Medulla oblongata (tissue), 1 donor: ENCODE data around the gene STXBP6.
A peak's percentile ranks its signal among the peaks of the same experiment; 100 is the strongest.
"Not testable (repeated sequence)": the region's sequence is repeated elsewhere in the genome, so short reads cannot be mapped to it uniquely, and the experiment has no call there.

Source experiments
- DNase-seq: peaks from one replicate; pipeline ENCODE4 v3.0.0-alpha.2; 2015; ENCODE audit errors: extremely low spot score

Gene STXBP6

DNA sequence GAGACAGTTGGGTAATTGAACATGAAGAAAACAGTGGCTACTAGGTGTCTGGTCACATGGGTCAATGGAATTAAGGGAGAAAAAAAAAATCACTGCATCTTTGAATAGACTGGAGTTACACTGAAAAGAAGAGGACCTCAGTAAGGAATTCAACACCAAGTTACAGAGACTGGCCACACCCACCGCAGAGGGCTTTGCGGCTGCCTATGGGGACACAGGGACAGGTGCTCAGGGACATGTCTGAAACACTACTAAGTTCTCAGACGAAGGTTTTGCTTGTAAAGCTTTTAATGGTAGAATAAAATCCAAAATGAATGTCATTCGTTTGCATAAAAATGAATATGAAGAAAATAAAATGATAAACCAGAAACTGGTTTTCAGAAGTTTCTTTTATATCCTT is 93.8 kb downstream of the STXBP6 start:
- no peak for DNase-seq

DNA sequence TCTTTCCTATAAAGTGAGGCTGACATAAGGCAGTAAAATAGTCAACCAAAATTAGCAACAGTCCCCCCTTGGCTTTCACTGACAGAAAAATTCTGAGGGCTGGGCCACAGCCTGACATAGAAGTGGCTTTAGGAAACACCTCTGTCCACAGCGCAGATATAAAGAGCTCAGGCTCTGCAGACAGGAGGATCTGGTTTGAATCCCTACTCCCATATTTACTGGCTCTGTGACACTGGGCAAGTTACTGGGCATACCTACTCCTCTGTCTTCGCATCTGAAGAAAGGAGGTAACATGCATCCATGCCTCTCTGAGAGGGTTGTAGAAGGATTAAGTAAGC is 95.3 kb downstream of the STXBP6 start:
- DNase-seq = no peak

DNA sequence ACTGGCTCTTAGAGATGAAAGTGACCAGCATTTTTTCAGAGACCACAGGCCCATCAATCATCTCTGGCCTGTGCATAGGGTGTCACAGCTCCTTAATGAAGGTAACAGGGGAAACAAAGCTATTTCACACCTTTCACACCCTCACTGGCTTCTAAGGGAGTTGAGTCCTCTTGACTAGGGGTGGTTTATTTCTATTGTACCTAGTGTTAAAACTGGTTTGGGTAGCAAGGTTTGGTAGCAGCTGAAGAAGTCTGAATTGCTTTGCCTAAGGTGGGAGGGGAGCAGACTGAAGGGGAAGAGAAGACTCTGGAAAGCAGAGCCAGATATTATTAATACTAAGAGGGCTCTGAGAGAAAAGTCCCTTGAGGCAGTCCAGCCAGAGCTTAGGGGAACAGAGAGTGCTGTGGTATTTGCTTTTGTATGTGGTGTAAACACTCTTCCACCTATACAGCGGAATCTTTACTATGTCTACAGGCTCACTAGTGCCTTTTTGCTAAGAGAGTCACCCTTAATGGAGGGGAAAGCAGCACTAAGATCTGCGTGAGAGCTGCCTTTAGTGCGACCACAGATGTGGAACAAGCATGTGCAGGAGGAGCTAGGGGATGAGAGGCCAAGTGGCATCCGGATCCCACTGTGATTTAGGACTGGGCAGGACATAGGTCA is 95.8 kb downstream of the STXBP6 start:
- DNase-seq = no peak

DNA sequence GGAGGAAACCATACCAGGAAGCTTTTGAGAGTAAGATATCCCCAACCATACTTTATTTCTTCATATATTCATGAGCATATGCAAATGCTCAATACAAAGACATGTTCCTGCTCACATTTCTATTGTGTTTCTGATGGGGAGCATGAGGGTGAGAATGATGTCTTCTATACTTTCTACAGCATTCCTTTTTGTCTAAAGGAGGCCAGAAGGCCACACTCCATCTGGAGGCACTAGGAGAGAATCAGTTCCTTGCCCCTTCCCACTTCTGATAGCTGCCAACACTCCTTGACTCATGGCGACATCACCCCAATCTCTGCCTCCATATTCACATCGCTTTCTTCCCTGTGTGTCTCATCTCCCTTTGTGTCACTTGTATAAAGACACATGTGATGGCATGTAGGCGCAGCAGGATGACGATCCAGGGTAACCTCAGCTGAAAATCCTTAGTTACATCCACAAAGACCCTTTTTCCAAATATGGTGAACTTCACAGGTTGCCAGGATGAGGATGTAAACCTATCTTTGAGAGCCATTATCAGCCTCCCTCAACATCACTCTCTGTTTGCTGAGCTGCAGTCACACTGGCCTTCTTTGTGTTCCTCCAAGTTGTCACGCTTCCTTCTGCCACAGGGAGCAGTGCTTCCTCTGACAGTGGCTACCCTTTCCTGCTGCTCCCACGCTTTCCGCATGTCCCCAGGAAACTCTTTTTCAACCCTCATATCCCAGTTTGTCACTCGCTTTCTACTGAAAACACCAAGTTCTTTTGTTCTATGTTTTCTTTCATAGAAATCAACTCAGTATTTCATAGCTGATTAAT is 96.9 kb downstream of the STXBP6 start:
- peak; percentile 82 for DNase-seq

- DNase-seq = no peak
Measured at GRCh38 chr14:24948261-24948847, 101.6 kb downstream of the STXBP6 start.

GRCh38 chr14:24947131-24947530 is 102.8 kb downstream of the STXBP6 start:
- no peak for DNase-seq

DNA sequence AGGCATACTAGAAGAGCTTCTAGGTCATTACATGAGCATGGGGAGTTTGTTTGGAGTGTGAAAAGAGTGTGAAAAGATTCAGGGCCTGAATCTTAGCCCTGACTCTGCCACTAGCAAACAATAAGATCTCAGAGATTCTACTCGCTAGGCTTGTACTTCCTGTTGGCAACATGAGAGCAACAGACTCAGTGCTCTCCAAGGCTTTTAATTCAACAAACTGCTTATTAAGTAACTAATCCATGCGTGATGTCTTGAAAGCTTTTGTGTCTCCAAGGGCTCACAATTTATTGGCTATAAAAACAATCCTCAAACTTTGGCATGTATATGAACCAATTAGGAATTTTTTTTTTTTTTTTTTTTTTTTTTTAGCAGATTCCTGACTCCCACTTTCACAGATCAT is 105.1 kb downstream of the STXBP6 start:
- DNase-seq = no peak

DNA sequence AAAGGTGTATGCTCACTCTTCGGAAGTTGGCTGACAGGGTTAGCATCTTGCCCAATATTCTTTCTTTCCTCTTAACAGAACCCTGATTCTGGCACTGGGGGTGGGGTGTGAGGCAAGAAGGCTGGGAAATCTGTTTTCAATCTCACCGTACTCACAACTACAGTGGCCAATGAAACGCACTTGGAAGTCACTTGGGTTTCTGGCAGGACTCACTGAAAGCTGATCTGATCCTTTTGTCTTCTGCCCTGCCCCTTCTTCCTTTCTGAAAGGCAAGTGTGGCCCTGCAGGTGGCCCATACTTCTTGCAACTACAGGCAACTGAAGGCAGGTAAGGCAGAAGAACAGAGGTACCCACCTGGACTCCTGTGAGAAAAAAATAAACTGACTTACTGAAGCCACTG is 106.9 kb downstream of the STXBP6 start:
- DNase-seq = no peak

DNA sequence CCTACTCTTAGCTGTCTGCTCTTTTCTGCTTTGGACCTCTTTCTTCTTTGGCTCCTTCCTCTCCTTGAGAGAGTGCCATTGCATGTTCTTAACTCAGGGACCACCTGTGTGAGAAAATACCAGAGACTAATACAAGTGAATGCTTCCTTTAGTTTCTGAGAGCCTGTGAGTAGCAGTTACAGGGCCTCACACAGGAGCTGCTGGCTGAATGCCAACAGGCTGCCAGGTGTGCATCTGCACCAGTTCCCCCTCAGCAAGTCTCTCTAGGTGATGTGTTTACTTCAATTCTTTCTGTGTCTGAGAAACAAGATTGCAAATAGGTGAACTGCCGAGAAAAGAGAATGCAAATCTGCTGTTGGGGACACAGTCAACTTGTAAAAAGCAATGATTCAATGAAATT is 108.2 kb downstream of the STXBP6 start:
- DNase-seq = no peak

DNA sequence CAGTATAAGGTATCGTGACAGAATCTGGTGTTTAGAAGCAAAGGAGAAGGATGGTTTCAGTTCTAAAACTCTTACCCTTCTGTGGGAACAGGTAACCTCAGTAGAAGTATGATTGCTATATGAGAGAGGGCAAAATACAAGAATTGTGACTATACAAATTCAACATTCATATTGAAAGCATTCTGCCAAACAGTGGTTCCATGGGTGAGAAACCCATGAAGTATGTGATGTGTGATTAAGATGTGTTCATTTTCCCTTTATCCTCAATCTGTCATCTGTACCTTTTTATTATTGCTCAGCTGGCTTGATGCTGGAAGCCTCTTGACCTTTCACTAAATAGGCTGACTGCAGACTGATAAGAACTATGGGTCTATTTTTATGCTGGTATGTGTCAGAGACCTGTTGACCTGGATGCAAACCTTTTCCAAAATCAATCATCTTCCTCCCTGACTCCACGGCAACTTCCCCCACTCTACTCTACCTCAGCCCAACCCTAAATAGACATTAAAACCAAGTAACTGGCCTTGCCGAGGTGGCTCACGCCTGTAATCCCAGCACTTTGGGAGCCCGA is 109.6 kb downstream of the STXBP6 start:
- DNase-seq = no peak

- no peak for DNase-seq
Measured at GRCh38 chr14:24938593-24938992, 111.4 kb downstream of the STXBP6 start.

GRCh38 chr14:24937300-24937699 is 112.6 kb downstream of the STXBP6 start:
- DNase-seq = no peak

GRCh38 chr14:24936773-24937172 is 113.2 kb downstream of the STXBP6 start:
- not testable (repeated sequence) for DNase-seq

DNA sequence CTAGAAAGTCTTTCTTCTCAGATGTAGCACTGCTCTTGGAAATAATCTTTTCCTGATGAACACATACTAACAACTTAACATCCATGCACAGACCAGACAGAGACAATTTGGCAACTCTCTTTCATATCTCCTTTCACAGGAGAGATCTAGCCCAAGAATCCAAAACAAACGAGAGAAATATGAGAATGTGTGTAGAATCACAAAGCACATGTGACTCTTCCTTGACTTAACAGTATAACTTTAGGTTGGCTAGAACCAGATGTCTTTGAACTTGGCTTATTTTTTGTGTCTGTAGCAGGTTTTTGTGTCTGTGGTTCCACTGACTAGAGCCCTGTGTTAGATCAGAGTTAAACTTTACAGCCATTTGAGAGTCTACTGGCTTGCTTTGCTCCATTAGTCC is 114.2 kb downstream of the STXBP6 start:
- DNase-seq = no peak

DNA sequence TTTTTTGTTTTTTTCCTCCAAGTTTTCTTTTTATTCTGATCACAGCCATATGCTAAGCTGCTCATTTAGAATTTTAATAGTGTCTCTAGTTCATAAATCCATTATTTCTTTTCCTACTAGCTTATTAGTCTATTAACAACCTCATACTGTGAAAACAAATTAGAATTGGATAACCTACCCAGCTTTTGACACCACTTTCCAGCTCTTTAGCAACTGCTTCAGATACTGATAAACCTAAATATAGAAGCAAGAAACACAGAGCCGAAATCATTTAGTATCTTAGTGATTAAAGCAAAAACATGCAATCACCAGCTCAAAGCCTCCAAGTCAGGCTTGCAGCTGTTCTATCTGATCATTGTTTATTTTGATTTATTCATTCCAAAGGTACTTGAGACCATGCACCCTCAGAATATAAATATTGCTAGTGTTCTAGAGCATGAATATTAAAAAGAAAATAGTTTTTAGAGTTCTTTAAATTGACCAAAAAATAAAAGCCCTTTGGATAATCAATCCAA is 121.5 kb downstream of the STXBP6 start:
- DNase-seq = no peak

DNA sequence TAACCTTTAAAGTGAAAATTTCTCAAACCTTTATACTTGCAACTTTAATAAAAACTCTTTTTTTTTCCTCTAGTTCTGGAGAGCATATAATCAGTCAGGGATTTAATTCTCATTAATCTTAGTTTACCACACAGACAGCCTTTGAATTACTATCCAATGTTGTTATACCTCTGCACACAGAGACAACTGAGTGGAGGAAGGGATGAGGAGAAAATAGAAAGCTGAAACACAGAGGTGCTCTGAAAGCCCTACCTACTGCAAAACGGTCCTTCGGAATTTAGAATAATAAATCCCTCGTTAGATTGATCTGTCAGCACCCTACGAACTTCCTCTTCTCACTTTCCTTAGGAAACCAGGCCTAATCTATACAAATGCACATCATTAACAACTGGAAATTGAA is 122.1 kb downstream of the STXBP6 start:
- DNase-seq = no peak

GRCh38 chr14:24925771-24926374 is 124.1 kb downstream of the STXBP6 start:
- no peak for DNase-seq

- no peak for DNase-seq
Measured at GRCh38 chr14:24924544-24924943, 125.4 kb downstream of the STXBP6 start.

- DNase-seq = no peak
Measured at GRCh38 chr14:24921903-24922302, 128.0 kb downstream of the STXBP6 start.

GRCh38 chr14:24920265-24921075 is 129.5 kb downstream of the STXBP6 start:
- no peak for DNase-seq

GRCh38 chr14:24918822-24919221 is 131.1 kb downstream of the STXBP6 start:
- no peak for DNase-seq
